HG03159 (cell line): ENCODE measurements around the gene KIF3A.
A peak's percentile ranks its signal among the peaks of the same experiment; 100 is the strongest.

ENCODE experiments used
- ATAC-seq: cut with Tn5 transposase; IDR thresholded peaks from one replicate; pipeline ENCODE4 v1.9.1; 2021; ENCODE audit warnings: mild to moderate bottlenecking, moderate library complexity; ENCODE audit not compliant: unreplicated experiment

The KIF3A gene

DNA sequence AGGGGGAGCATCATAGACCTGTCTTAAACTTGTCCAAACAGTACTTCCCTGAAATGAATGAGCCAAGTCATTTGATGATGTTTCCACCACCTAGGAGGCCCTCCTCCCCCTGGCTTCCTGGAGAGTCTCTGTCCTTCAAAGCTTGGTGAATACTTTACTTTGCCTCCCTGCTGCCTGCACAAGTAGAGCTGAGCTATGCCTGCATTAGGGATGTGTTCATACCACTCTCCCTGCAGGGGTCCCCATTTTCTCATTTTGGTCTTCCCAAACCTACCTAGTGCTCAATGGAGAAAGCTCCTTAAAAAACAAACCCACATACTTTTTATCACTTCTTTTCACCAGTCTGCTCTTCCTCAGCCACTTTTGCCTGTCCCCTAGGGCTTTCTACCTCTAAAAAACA lies 17.6 kb upstream of the KIF3A start:
- ATAC-seq = no peak

DNA sequence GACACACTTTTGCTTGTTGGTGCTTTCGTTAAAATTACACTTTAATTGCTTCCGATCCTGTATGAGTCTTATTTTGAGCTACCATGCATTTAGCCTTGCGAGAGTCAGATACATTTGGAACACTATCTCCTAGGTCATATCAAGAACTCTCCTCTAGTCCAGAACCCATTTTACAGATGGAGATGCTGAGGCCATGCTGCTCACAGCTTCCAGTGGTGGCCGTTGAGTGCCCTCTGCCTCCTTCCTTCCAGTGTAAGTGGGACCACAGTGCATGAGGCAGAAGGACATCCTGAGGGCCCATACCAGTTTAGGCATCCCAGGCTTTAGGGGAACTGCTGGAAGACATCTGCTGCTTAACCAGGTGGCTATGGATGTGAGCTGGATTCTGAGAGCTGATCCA lies 16.8 kb upstream of the KIF3A start:
- no peak for ATAC-seq

DNA sequence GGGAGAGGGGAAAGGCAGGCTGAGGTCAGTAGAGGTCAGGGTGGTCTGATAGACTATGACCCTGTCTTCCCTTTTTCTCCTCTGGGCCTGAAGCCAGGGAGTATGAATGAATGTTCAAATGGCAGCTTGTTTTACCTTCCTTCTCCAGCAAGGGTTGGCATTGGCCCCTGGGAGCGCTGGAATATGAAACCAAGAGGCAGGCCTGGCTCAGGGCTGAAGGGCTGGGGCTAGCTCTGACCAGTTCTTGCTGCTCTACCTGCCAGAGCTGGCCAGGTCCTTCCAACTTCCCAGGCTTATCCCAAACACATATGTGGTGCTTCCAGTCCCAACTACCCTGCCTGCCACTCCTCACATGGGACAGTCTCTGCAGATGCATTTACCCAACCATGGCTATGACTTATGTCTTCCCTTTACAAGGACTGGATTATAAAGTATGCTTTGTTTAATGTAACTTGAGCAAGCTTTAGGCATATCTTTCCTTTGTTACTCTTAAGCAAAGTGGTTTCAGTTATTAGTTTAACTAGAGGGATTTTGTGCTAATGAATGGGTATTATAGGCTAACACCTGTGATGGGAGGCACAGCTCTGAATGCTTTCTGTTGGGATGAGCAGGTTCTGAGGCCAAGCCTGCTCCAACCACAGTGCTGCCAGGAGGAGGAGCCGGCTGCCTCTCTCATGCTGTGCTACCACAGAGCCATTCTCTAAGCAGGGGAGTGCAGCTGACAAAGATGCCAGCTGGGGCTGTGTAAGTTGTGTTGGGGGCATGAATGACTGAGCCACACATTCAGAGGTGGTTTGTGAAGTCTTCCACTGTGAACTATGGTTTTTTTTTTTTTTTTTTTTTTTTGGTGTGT lies 16.0 kb upstream of the KIF3A start:
- ATAC-seq = no peak

DNA sequence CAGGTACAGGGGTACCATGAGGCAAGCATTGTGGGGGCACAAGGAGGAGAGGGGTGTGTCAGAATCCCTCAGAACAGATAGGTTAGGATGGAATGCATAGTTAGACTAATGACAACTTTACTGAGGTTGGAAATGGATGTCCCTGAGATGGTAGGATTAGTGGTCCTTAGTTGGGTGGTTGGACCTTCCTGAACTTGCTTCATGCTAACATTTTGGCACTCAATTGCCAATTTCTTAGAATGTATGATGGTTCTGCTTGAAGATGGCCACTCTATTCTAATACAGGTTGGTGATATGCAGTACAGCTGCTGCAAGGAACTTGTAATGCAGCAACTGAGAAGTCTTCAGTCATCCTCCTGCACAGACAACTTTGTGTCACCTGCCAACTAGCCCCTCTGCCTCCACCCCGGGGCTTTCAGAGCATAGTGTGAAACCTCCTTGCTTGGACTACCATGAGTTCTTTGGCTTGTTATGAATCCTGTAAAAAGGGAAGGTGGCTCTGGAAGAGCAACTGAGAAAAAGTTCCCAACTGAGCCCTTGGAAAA lies 15.3 kb upstream of the KIF3A start:
- no peak for ATAC-seq

DNA sequence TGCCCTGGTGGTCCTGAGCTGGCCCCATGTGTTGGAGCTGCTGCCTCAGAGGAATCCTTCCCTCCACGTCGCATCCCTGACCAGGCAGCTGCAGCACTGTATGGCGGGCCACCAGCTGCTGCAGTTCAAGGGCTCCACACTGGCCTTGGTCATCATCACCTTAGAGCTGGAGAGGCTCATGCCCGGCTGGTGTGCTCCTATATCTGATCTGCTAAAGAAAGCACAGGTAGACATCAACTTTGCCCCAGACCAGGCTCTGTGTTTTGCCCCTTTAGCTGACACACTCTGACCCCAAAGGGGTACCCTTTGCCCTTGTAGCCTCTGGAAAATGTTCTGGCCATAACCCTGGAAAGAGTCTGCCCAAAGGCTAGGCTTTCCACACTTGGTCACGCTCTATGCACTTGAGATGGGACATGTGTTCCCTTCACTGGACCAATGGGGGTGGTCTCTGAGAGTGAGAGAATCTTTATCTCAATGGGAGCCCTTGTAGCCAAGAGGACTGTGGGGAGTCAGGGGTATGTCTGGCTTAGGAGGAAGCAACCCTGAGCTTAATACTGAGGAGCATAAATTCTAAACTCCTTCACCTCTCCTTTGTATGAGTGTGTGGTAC lies 14.7 kb upstream of the KIF3A start:
- ATAC-seq = no peak

DNA sequence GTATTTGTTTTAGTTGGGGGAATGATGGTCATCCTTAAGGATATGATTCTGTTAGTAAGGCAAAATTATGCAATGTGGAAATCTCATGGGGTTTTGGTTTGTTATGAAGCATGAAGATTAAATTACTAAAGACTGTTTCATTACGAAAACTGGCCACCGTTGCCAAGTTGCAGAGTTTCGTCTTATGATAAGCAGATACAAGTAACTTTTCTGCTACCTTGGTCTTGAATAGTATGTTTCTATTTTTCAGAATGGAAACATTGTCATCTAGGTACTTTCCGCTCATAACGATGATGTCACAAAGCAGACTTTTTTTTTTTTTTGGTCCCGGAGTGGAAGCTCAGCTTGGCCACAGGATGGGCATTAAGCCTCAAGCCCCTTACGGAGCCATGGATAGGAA lies 14.1 kb upstream of the KIF3A start:
- peak; percentile 43 for ATAC-seq

DNA sequence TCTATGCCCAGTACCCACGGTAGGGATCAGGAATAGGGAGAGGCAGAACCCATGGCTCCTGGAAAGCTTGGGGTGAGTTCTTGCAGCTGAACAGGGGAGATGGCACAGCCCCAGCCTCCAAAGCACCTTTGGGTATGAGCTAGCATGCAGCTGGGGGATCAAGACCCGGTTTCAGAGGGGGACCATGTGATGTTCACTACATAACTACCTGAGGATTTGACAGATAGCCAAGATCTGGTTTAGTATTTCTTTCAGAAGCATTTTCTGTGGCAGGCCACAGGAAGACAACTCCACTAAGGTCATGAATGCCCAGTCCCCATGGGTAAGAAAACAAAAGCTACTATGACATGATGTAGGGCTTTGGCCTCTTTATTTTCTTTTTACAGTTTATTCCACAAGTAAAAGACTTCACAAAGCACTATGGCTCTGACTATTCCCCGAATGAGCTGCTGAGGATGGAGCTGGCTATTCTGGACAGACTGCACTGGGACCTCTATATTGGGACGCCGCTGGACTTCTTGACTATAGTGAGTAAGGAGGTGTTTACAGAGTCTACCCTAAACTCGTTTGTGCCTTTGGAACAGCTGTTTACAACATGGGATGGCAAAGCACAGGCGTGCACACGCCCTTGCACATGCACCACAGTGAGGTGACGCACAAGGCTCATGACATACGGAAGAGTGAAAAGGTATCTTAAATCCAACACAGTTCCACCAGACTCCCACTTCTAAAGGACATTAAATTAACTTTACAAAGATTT lies 13.3 kb upstream of the KIF3A start:
- ATAC-seq = peak; percentile 57

DNA sequence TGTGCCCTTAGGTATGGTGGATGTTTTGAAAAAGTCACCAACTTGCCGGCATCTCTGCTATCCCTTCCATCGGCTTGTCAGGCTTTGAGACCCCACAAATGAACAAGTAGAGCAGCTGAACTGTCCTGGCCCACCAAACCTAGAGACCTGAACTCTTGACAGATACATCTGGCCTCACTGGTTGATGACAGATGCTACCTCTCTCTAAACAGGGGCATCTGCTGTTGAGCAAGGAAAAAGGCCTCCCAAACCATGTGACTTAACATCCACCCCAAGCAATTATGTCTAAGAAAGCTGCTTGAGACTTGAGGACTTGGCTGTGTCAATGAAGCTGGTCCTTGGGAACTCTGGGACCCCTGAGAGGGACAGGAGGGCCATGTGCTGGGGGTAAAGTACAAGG lies 12.2 kb upstream of the KIF3A start:
- no peak for ATAC-seq

DNA sequence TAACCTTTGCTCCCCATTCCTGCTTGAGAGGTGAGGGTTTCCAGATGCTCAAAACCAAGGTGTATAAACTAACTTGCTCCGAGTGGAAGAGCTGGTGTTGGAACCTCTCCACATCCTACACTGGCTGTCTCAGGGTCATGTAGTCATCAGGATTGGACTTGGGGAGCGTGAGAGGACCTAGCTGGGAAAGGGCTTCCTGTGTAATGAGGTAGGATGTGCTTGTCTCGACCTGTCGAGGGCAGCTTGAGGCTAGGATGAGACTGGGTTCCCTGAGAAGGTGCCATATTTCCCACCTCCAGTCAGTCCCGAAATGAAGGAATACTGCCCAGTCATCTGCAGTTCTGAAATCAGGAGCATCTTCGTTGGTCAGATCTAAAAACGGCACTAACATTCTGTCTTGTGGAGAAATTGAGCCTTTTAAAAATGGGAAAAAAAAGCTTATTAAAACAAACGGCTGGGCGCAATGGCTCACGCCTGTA lies 11.2 kb upstream of the KIF3A start:
- ATAC-seq = no peak

DNA sequence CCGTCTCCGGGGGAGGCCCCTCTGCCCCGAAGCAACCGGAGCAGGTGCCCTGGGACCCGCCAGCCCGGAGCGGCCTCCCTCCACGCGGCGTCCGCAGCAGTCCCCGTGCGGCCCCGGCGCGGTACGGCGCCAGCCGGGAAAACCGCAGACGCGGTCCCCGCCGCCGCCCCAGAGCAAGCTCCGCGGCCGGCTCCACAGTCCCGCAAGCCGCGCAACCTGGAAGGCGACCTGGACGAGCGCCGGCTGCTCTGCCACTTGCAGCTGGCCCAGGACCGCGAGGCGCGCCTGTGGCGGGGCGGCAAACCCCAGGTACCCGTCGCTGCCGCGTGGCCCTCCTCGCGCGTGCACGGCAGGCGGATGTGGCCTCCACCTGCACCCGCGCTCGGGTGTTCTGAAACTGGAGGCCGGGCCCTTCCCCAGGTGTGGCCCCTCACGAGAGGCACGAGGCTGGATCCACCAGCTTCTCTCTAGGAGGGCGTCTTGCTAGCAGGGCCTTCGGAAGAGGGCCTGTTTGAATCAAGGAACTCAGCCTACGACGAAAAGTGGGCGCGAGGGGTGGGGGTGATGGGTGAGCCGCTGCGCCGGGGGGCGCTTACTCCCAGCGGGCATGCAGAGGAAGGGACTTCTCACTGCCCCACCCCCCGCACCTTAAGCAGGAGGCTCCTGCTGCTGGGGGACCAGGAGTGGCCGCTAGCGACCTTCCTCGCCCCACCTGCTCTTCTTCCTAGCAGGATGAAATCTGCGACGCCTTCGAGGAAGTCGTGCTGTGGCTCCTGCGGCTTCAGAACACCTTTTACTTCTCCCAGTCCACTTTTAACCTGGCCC lies 10.5 kb upstream of the KIF3A start:
- ATAC-seq = no peak

DNA sequence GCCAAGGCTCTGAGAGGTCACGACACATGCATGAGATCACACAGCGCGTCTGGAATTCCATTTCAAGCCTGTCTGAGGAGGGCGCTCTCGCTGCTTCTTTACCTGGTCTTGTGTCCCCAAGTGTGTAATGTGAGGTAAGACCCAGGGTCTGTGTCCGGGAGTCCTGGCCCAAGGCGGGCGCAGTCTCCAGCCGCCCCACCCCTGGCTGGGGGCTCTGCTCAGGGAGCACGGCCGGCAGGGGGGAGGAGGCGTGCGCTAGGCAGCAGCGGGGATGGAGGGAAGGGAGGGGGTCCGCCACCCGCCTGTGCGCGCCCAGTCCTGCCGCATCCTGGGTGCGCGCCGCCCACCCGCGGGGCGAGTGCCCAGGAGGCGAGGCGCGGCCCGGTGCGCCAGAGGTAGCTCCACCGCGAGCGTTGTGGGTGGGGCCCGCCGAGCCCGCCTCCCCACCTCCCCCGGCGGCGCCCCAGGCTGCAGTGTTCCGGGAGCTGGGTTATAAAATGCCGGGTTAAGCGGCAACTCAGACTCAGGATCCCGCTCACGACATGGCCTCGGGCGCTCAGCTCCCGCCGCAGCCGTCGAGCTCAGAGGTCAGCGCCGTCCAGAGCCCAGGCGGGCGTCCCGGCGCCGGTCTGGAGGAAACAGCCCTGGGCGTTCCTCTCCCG lies 9.7 kb upstream of the KIF3A start, which contains the start of gene CCNI2:
Gene CCNI2 (plus strand): TSS at position 473 of the 662 bp plus-strand sequence. CDS start 70 bp downstream, at position 543.
- ATAC-seq = peak; percentile 37

DNA sequence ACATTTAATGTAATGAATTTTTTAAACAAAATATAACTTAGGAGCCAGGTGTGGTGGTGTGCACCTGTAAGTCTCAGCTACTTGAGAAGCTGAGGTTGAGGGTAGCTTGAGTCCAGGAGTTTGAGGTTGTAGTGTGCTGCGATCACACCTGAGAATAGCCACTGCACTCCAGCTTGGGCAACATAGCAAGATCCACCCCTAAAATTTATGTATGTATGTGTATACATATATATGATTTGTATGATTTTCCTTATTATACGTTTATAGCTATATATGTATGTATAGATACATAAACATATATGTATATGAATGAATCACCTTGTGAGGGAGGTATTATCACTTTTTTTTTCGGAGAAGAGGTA lies 9.2 kb upstream of the KIF3A start:
- ATAC-seq = no peak

DNA sequence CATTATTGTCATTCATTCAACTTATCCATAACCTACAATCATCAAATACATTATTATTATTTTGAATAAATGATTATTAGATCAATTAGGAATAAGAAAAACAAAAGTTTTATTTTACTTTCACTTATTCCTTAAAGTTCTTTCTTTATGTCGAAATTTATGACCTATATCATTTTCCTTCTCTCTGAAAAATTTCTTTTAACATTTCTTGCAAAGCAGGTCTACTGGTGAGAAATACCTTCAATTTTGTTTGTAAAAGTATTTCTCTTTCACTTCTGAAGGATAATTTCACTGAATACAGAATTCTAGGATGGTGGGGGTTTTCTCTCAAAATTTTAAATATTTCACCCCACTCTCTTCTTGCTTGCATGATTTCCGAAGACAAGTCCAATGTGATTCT lies 7.3 kb upstream of the KIF3A start:
- ATAC-seq = no peak

DNA sequence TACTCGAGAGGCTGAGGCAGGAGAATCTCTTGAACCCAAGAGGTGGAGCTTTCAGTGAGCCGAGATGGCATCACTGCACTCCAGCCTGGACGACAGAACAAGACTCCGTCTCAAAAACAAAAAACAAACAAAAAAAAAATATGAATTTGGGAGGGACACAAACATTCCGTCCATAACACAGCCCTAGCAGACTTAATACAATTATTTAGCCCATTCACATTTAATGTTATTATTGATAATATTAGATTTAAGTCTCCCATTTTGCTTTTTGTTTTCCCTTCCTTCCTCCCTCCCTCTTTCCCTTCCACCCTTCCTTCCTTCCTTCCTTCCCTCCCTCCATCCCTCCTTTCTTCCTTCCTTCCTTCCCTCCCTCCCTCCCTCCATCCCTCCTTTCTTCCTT lies 5.3 kb upstream of the KIF3A start:
- ATAC-seq = no peak

DNA sequence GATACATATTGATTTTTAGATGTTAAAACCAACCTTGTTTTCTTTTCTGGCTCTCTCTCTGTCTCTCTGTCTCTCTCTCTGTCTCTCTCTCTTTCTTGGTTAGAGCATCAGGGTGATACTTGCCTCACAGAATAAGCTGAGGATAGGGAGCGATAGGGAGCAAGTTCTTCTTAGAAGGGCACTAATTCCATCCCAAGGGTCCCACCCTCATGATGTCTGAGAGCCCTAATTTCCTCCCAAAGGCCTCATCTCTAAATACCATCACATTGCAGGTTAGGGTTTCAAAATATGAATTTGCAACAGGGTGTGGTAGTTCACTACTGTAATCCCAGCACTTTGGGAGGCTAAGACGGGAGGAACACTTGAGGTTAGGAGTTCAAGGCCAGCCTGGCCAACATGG lies 4.8 kb upstream of the KIF3A start:
- no peak for ATAC-seq

DNA sequence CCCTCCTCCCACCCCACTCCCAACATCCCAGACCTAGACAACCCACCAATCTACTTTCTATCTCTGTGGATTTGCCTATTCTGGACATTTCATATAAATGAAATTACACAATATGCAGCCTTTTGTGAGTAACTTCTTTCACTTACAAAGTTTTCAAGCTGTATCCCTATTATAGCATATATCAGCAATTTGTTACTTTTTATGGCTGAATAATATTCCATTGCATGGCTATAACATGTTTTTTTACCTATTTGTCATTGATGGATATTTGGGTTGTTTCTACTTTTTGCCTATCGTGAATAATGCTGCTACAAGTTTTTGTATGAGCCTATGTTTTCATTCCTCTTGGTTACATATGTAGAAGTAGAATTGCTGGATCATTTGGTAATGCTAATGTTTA lies 1.9 kb upstream of the KIF3A start:
- ATAC-seq = no peak

DNA sequence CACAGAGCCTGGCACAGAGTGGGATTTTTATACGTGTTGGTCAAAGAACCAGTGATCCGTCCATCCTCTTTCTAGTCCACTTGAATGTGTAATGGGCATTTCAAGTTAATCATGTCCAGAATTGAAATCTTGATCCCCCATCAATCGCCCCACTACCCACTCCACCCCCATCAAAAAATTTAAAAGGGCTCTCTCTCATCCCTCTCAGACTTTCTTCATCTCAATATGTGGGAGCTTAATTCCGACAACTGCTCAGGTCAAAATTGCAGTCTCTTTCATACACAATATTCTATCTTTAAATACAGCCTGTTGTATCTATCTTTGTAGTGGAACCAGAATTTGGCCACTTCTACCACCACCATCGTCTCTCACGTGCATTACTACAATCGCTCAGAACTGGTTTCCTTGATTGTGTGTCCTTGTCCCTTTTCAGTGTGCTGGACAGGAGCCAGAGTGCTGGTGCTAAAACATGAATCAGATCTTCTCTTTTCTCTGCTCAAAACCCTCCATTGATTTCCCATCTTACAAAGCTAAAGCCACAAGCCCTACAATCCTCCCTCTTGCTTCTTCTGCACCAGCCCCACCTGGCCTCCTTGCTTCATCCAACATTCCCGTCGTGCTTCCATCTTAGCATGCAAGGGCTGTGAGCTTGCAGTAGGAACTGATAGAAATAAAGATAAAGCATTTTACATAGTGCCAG lies 786 bp upstream of the KIF3A start:
- ATAC-seq = no peak

DNA sequence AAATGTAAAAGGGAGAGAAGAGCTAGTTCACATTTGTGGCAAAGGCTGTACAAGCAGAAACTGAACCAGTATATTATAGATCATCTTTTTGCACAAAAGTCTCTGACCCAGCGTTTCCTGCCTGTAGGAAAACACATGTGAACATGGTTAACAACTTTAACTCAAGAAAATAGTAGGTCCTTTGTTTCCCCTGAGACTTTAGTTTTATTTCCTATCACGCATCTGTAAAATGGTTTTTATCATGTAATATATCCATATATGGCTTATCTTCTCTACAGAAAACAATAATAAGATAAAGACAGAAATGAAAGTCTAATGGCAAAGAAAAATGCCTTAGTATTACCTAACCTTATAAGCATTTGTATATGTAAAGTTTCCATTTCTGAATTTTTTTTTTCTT lies 2.7 kb downstream of the KIF3A start:
- no peak for ATAC-seq

DNA sequence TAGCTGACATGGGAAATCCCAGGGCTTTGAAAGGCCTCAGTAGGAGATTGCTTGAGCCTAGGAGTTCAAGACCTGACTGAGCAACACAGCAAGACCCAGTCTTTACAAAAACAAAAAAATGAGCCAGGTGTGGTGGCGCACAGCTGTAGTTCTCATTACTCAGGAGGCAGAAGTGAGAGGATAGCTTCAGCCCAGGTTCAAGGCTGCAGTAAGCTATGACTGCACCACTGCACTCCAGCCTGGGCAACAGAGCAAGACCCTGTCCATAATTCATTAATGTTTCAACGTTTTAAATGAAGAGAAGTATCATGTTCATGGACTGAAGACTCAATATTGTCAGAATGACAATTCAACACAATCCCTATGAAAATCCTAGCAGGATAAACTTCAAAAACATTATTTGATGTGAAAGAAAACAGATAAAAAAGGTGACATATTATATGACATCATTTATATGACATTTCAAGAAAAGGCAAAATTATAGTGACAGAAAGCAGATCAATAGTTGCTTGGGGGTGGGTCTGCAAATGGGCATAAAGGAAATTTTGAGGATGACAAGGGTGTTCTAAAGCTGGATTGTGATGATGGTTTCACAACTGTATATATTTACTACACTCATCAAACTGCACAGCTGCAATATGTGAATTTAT lies 3.7 kb downstream of the KIF3A start:
- no peak for ATAC-seq
